GM10248 (cell line): ENCODE results near the gene ARHGAP23.
A peak's percentile ranks its signal among the peaks of the same experiment; 100 is the strongest.

Experiments used
- CTCF ChIA-PET: fragments of 300-600 bp; sonication (Branson Sonifier 250); formaldehyde crosslinking; extraction: SDS; loops from one replicate; lab custom pipeline; 2021; ENCODE audit warnings: antibody characterized with exemption; lab: Yijun Ruan, JAX
- POLR2A ChIA-PET: fragments of 350-650 bp; sonication (Branson Sonifier 250); formaldehyde crosslinking; extraction: SDS; loops from one replicate; lab custom pipeline; 2020; ENCODE audit warnings: antibody characterized with exemption; lab: Yijun Ruan, JAX
- DNase-seq: peaks from one replicate; pipeline ENCODE4 v3.0.0; 2012; ENCODE audit errors: extremely low spot score
- TF ChIP-seq, protein P1 (sequence below): IDR thresholded peaks from 2 replicates; pipeline ENCODE4 v1.5.1; 2012; ENCODE audit warnings: mild to moderate bottlenecking, low read depth; ENCODE audit errors: extremely low read depth, missing control alignments, control extremely low read depth

Gene ARHGAP23

DNA sequence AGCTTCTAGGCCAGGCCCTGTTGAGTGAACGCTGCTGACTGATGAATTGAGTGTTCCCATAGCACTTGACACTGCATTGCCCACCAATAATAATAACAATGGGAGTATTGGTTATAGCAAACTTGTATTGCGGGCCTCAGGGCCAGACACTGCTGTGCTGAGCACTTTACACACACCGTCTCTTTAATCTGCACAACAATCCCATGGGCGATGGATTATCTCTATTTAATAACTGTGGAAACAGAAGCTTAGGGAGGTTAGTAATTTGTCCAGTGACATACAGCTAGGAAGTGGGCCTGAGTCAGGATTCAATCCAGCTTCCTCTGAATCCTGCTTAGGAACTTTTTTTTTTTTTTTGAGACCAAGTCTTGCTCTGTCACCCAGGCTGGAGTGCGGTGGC is 11.2 kb downstream of the ARHGAP23 start:
- CTCF ChIA-PET = interaction anchor here (0.8 to 1.5 kb wide), 3 partner anchors 12 to 90 kb away, joined by 3 to 8 read pairs (median 3); no protein-coding TSS in a partner anchor
- no peak for DNase-seq
- POLR2A ChIA-PET = no interaction called here
- TF ChIP-seq, protein P1, sequence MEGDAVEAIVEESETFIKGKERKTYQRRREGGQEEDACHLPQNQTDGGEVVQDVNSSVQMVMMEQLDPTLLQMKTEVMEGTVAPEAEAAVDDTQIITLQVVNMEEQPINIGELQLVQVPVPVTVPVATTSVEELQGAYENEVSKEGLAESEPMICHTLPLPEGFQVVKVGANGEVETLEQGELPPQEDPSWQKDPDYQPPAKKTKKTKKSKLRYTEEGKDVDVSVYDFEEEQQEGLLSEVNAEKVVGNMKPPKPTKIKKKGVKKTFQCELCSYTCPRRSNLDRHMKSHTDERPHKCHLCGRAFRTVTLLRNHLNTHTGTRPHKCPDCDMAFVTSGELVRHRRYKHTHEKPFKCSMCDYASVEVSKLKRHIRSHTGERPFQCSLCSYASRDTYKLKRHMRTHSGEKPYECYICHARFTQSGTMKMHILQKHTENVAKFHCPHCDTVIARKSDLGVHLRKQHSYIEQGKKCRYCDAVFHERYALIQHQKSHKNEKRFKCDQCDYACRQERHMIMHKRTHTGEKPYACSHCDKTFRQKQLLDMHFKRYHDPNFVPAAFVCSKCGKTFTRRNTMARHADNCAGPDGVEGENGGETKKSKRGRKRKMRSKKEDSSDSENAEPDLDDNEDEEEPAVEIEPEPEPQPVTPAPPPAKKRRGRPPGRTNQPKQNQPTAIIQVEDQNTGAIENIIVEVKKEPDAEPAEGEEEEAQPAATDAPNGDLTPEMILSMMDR = no peak

DNA sequence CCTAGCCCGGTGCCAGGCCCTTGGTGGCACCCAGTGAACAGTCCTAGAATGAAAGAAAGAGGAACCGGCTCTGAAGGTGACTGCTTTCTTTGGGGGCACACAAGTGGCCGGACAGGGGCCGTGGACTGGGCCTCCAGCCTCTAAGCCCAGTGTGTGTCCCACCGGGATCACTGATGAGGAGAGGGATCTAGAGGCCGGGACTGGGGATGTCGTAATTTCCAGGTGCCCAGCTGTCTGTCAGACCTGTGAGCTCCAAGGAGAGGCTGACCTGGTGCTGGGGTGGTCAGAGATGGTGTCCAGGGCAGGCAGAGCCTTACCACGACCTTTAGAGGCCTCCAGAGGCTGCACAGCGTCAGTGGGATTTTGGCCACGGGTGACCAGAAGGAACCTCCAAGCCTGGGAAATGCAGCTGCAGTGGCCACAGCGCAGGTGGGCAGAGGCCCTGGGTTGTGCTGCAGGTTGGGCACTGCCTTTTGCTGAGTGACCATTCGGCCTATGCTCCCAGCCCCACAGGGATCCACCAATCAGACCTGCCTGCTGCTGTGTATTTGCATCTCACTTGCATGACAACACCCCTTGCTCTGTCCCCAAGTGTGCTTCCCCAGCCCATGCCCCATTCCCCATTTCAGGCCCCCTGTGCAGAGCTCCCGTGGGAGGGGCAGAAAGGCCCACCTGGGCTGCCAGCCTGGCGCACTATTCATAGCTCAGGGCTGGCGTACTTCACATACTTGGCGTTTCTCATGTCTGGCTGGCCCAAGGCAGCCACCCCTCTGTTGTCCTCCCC is 12.5 kb downstream of the ARHGAP23 start:
- POLR2A ChIA-PET = no interaction called here
- TF ChIP-seq, protein P1 = no peak
- CTCF ChIA-PET = interaction anchor here (1.5 kb wide), 1 partner anchor 18 kb away, joined by 8 read pairs; no protein-coding TSS in a partner anchor
- DNase-seq = no peak

DNA sequence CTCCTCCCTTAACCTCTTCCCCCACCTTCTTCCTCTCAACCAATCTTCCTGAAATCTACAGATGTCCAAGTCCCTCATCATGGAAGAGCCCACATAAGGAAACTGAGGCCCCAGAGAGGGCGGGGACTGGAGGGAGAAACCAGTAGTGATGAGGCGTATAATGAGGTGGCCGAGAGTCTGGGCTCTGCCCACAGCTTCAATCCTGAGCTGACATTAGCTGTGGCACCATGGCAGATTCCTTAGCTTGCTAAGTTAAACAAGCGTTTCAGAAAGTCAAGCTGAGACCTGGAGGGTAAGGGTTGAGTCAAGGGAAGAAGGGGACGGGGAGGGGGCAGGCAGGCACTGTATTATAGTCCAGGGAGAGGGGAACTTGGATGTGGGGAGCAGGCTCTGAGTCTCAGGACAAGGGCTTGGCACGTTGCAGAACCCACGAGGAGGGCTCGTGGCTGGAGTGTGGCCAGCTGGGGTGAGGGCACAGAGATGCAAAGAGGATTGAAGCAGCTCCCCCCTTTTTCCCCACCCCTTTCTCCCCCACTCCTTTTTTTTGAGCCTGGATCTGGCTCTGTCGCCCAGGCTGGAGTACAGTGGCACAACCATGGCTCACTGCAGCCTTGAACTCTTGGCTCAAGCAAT is 13.3 kb downstream of the ARHGAP23 start:
- ChIA-PET POLR2A (no interaction called here), CTCF (interaction anchor here (0.9 kb wide), 1 partner anchor 18 kb away, joined by 3 read pairs; no protein-coding TSS in a partner anchor)
- TF ChIP-seq, protein P1 = no peak
- DNase-seq = no peak

DNA sequence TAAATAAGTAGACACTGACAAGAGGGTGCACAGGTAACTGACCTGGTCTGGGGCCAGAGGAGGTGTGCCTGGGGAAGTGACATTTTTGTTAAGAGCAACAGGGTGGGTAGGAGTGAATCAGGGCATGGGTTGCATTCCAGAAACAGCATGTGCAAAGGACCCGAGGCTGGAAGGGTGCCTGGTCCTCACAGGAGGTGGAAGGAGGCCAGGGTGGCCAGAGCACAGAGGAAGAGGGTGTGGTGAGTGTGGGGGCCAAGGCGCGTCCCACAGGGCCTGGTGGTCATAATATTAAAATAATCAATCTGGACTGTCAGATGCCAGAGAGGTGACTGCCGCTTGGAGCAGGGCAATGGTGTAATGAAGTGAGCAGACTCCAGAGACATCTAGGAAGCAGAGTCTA is 14.3 kb downstream of the ARHGAP23 start:
- TF ChIP-seq, protein P1 = no peak
- POLR2A ChIA-PET = no interaction called here
- no peak for DNase-seq
- CTCF ChIA-PET = interaction anchor here (2.2 kb wide), 1 partner anchor 13 kb away, joined by 8 read pairs; no protein-coding TSS in a partner anchor

DNA sequence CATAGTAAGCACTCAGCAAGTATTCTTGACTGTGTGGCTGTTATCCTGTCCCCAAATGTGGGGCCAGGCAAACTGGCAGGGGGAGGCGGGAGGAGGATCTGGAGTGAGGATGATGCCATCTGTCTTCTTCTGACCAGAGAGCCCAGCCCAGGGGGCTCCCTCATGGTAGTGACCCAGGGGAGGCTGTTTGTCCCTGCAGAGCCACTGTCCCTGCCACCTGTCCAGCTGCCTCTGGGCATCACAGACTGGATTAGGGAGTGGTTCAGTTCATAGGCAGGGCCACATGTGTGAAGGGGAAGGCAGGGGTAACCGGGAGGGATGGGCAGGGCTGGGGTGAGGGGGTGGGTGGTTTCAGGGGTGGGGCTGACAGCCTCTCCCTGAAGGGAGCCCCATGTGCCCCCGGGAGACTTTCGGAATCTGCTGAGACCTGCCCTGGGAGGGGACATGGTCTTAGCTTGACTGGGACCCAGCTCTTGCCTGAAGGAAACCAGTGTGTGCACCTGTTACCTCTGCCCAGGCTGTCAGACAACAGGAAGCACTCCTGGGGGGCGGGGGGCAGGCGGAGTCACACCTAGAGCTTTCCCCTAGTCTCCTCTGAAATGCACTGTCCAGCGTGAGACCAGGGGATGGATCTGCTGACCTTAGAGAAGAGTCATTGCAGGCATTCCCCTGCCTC is 15.2 kb downstream of the ARHGAP23 start:
- TF ChIP-seq, protein P1 = no peak
- ChIA-PET CTCF (interaction anchor here (0.9 to 2.2 kb wide), 4 partner anchors 9 to 16 kb away, joined by 3 to 8 read pairs (median 4); no protein-coding TSS in a partner anchor), POLR2A (no interaction called here)
- no peak for DNase-seq

DNA sequence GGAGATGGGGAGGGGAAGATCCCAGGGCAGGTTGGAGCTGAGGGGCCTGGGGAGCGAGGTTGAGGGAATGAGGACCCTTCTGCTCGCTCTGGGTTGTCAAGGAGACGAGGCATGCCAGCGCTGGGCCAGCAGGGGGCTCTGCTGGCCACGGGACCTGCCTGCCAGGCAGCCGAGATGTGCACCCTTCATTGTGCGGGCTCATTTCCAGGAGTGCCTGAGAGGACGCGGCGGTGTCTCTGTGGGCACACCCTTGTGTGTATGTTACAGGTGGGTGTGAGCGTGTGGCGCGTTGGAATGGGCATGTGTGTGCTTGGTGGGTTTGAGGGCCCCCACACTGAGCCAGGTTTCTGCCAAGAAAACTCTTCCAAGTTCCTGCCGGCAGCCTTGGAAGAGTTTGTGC is 15.9 kb downstream of the ARHGAP23 start:
- TF ChIP-seq, protein P1 = peak; percentile 80
- ChIA-PET CTCF (interaction anchor here (0.9 to 2.2 kb wide), 4 partner anchors 10 to 15 kb away, joined by 3 to 8 read pairs (median 4); no protein-coding TSS in a partner anchor), POLR2A (no interaction called here)
- peak; percentile 81 for DNase-seq
